HG03103 (cell line): ENCODE data around the gene TIMP3.
"Not testable (repeated sequence)": the region's sequence is repeated elsewhere in the genome, so short reads cannot be mapped to it uniquely, and the experiment has no call there.

Experiments used
- ATAC-seq: cut with Tn5 transposase; IDR thresholded peaks from one replicate; pipeline ENCODE4 v1.9.1; 2021; ENCODE audit warnings: low read depth; ENCODE audit not compliant: unreplicated experiment

Gene TIMP3

DNA sequence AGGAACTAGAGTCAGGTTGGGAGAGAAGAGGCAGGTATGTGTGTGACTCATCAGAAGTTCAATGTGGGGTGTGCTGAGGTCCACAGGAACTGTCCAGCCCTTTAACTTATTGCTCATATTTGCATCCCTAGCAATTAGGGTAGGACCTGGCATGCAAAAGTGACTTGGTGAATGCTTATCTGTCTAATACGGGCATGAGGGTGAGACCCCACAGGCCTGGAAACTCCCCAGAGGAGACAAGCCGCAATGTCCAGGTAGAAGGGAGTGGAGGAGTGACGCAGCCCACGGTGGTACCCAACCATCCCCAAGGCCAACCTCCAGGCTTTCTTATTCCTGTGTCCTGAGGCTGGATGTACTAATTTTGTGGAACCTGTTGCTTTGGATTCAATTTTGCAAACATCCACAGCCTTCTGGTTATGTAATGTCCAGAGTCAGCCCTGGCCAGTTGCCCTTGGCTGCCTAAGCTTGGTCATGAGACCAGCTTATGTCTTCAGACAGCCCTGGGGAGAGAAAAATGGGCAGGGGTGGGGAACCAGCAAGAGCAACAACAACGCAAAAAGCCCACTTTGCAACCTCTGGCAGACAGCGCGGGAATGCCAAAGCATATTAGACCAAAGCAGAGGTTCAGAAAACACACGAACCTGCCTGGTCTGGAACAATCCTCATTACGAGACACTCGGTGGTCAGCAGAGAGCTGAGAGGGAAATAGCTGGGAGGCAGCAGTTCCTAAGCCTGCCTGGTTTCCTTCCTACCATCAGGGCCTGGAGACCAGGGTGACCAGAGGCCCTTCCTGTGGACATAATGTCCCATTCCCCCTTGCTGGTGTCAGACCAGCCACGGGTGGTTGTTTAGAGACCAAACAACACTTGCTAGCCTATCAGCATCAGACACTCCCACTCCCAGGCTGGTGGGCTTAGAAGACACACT, 49.3 kb downstream of the TIMP3 start:
- ATAC-seq, result no peak

- ATAC-seq, result no peak
These were observed 51.1 kb downstream of the TIMP3 start for GRCh38 chr22:32852395-32853251.

GRCh38 chr22:32853662-32854061, 52.2 kb downstream of the TIMP3 start:
- no peak for ATAC-seq

DNA sequence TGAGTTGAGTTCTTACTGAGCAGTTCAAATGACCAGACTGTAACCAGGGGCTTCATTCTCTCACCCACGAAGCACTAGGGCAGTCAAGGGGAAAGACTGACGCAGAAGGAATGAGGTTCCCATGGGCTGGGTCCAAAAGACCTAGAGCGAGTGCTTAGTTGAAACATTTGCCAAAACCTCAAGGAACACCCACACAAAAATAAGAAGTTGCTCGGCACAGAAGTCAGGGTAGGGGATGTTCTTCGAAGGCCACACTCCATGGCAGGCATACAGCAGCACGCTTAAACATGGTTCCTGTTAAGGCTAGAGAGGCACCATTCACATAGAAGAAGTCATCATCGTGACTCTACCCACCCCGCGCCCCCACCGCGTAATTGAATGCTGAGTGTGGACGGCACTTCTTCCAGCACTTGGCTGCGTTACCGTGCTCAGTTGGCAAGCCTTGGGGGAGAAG, 52.9 kb downstream of the TIMP3 start:
- no peak for ATAC-seq

DNA sequence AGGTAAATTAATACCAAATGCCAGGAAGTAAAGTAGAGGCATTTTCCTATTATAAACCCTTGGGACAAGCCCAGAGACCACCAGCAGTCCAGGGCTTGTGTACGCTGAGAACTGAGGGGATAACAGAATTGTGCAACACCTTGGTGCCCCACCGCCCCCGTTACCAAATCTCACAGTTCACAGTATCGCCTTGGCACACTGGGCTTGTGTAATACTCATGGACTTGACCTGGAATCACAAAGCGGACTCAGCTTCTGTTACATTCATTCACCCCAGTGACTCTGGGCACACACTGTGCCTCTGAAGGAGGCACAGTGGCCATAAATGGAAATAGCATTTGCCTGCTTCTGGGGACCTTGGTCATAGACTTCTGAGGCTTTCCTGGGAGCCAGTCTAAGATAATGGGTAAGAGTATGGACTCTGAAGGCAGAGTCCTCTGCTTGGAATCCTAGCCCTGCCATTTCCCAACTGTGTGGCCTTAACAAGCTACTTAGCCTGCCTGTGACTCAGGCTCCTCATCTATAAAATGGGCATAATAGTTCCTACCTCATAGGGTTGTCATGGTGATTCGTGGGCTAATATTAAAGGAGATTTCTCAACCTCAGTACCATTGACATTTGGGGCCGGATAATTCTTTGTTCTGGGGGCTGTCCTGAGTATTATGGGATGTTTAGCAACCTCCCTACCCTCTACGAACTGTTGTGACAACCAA, 53.7 kb downstream of the TIMP3 start:
- ATAC-seq, result no peak

DNA sequence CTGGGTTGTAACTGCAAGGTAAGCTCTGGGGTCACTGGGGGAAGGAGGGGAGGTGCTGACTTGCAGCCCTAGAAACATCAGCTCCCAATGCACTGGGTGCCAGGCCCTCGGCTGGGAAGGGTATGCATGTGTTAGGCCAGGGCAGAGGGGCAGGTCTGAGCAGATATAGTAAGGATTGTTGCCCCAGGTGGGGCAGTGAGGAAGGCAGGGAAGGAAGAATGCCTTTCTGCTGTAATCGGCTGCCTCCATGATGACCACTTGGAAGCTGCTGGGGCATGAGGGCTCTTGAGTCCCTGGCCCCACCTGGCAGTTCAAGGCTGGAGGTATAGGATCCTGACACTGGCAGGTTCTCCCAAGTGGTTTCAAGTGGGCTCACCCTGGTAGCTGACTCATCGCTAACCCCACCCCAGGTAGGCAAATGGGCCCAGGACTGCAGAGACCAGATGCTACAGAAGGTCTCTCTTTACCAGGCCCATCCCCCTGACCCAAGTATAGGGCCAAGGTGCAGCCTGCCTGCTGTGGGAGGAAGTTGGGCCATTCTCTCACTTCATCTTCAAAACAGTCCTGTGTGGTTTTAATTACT, 56.7 kb downstream of the TIMP3 start:
- no peak for ATAC-seq

DNA sequence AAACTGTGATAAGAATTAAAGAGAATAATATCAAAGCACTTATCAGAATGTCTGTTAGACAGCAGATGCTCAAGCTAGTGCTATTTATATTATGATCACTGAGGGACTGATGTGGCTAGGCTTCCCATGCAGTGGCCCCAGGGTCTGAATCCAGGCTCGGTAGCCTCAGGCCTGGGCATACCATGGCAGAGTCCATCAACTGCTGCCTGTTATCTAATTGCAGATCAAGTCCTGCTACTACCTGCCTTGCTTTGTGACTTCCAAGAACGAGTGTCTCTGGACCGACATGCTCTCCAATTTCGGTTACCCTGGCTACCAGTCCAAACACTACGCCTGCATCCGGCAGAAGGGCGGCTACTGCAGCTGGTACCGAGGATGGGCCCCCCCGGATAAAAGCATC, 57.5 kb downstream of the TIMP3 start:
- no peak for ATAC-seq

DNA sequence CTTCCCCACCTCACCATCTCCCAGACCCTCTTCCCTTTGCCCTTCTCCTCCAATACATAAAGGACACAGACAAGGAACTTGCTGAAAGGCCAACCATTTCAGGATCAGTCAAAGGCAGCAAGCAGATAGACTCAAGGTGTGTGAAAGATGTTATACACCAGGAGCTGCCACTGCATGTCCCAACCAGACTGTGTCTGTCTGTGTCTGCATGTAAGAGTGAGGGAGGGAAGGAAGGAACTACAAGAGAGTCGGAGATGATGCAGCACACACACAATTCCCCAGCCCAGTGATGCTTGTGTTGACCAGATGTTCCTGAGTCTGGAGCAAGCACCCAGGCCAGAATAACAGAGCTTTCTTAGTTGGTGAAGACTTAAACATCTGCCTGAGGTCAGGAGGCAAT, 58.2 kb downstream of the TIMP3 start:
- no peak for ATAC-seq

DNA sequence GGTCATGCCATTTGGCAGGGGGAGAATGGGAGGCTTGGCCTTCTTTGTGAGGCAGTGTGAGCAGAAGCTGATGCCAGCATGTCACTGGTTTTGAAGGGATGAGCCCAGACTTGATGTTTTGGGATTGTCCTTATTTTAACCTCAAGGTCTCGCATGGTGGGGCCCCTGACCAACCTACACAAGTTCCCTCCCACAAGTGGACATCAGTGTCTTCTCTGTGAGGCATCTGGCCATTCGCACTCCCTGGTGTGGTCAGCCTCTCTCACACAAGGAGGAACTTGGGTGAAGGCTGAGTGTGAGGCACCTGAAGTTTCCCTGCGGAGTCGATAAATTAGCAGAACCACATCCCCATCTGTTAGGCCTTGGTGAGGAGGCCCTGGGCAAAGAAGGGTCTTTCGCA, 59.8 kb downstream of the TIMP3 start:
- ATAC-seq, result no peak

DNA sequence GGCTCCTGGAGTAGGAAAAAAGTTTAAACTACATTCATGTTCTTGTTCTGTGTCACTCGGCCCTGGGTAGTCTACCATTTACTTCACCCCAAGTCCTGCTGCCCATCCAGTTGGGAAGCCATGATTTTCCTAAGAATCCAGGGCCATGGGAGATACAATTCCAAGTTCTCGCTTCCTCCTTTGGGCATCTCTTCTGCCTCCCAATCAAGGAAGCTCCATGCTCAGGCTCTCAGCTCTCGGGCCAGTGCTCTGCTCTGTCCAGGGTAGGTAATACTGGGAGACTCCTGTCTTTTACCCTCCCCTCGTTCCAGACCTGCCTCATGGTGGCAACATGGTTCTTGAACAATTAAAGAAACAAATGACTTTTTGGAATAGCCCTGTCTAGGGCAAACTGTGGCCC, 60.6 kb downstream of the TIMP3 start:
- ATAC-seq, result no peak

- ATAC-seq, result no peak
These were observed 61.6 kb downstream of the TIMP3 start for GRCh38 chr22:32862936-32863661.

- no peak for ATAC-seq
These were observed 62.5 kb downstream of the TIMP3 start for GRCh38 chr22:32864041-32864440.

DNA sequence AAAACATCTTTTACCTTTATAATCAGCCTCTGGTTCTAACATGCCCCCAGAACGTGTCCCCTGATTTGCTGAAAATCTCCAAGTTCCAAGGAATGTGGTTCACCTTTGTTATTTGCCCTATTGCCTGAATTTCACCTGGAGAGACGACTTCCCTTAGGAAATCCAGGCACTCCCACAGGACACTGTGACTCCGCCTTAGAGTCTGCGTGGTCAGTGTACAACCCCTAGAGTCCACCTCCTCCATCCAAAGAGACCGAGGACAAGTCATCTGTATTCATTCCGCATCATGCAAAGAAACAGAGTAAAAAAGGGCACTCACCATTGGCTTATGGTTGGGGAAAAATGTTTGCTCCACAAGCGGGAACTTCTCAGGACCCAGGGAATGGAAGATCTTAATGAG, 63.1 kb downstream of the TIMP3 start:
- ATAC-seq, result no peak

- ATAC-seq, result no peak
These were observed 65.4 kb downstream of the TIMP3 start for GRCh38 chr22:32866953-32867352.

DNA sequence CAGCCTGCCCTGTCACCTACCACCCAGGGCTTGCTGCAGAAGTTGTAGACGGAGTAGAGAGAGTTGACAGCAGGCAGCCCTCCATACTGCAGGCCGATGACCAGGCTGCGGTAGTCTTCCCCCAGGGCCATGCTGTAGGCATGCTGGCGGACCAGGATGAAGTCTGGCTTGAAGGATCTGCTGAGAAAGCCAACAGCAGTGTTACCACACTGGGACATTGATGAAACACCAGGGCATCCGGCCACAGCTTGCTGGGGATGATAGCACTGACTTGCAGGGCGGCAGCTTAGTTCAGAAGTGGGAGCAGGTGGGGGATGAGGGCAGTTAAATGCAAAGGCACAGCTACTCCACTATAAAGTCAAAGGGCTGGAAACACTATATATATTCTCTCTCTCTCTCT, 67.4 kb downstream of the TIMP3 start:
- ATAC-seq, result no peak

GRCh38 chr22:32870474-32870873, 69.0 kb downstream of the TIMP3 start:
- no peak for ATAC-seq

GRCh38 chr22:32873604-32874003, 72.1 kb downstream of the TIMP3 start:
- not testable (repeated sequence) for ATAC-seq

DNA sequence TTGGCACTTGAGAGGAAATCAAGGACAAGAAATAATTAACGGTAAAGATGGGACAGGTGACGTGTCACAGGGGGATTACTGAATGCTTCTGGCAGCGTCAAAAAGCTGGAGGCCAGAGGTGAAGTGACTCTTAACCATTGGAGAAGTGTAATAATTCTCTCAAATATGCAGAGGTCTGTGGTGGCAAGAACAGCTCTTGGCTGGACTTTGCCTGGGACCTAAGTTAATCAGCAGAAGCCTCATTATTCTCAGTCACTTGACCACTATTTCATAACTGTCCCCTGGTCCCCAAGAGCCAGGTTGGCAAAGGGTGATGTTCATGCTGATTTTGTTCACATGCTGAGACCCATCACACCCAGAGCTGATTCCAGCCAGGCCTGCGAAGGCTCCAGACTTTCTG, 72.9 kb downstream of the TIMP3 start:
- ATAC-seq, result no peak

- no peak for ATAC-seq
These were observed 73.5 kb downstream of the TIMP3 start for GRCh38 chr22:32874976-32875375.

DNA sequence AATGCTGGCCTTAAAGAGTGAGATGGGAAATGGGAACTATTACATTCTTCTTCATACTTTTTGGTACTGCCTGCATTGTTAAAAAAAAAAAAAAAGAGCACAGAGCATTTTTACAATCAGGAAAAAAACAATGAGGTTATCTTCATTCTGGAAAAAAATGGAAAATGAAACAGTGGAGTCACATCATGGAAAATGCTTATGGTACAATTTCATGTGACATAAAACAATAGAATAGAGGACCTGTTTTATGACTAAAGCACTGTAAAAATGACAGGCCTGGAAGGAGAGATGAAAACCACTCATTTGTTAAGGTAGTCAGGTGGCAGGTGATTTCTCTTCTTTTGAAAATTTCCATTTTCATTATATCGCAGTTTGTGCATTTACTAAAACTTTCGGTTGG, 75.0 kb downstream of the TIMP3 start:
- ATAC-seq, result no peak
